Stomach (tissue), 9 donors: ENCODE measurements around the gene TENM4. TPM values are rescaled to one million over a fixed set of nuclear protein-coding genes. Genes with fewer than 3 reads are reported as not detected.

ENCODE experiments used
- DNase-seq, 2 donors: peaks; one replicate each; pipeline versions ENCODE4 v3.0.0 to v3.0.0-alpha.2; 2013 to 2019
- H3K27ac ChIP-seq, 5 donors: fragments of 200-600 bp in 4 of 5; sonication (generic) in 4 of 5; one replicate each; pipeline ENCODE4 v1.5.1; 2013 to 2019; ENCODE audit warnings: mild to moderate bottlenecking in 1 of 5, moderate library complexity in 1 of 5
- H3K27me3 ChIP-seq, 3 donors: fragments of 200-600 bp; sonication (generic); one replicate each; pipeline ENCODE4 v1.5.1; 2017 to 2019; ENCODE audit warnings: mixed run types in 1 of 3
- H3K36me3 ChIP-seq, 4 donors: fragments of 200-600 bp; sonication (generic); 1 replicate in 3 of 4; 2 replicates in 1 of 4; pipeline ENCODE4 v1.5.1; 2016 to 2019
- H3K4me1 ChIP-seq, 4 donors: fragments of 200-600 bp; sonication (generic); one replicate each; pipeline ENCODE4 v1.5.1; 2016 to 2019
- H3K4me3 ChIP-seq, 4 donors: fragments of 200-600 bp; sonication (generic) in 3 of 4; one replicate each; pipeline ENCODE4 v1.5.1; 2016 to 2019; ENCODE audit warnings: mild to moderate bottlenecking in 1 of 4
- H3K9me3 ChIP-seq, 4 donors: fragments of 200-600 bp; sonication (generic); one replicate each; pipeline ENCODE4 v1.5.1; 2016 to 2019
- CTCF ChIP-seq, 7 experiments: fragments of 450-650 bp in 4 of 7; fragments of 200-600 bp in 3 of 7; sonication (generic) in 3 of 7; IDR thresholded peaks; one replicate each; pipeline ENCODE4 v1.5.1; 2016 to 2019; ENCODE audit warnings: antibody characterized with exemption in 7 of 7, control low read depth in 2 of 7, mild to moderate bottlenecking in 1 of 7
- EP300 ChIP-seq: sonication (generic); formaldehyde crosslinking; IDR thresholded peaks from one replicate; pipeline ENCODE4 v1.6.1; 2017; ENCODE audit warnings: antibody characterized with exemption
- POLR2A ChIP-seq, 4 donors: fragments of 450-650 bp; IDR thresholded peaks; one replicate each; pipeline ENCODE4 v1.6.1; 2016; ENCODE audit warnings: antibody characterized with exemption in 4 of 4, control low read depth in 2 of 4, mild to moderate bottlenecking in 1 of 4, moderate library complexity in 1 of 4
- POLR2AphosphoS5 ChIP-seq, 3 donors: sonication (generic); formaldehyde crosslinking; IDR thresholded peaks; one replicate each; pipeline ENCODE4 v1.6.1; 2016; ENCODE audit warnings: antibody characterized with exemption in 3 of 3
- WGBS, 5 donors: extraction: QIAGEN DNeasy Blood & Tissue Kit in 3 of 5; methylation state at CpG; one replicate each; pipeline versions ENCODE4 v1.1.5 to v1.1.7; 2013 to 2018; 5-methylcytosine and 5-hydroxymethylcytosine counted together
- intact Hi-C: fragments of 100-400 bp; cut with DNase I; formaldehyde crosslinking; loops from one replicate; pipeline ENCODE4 v1.15.1; 2023; ENCODE audit warnings: low total_unique reads
- polyA plus RNA-seq, 3 donors: library from polyadenylated mRNA; stranded (reverse); fragments of 200-250 nt; gene quantifications; one replicate each; pipeline ENCODE4 v1.2.3, GENCODE V29; 2013
- total RNA-seq, 5 donors: library from RNA; depleted of rRNA; stranded (reverse); fragments of >200 nt; gene quantifications; one replicate each; pipeline versions ENCODE4 v1.1.0 to v1.2.3, GENCODE V29; 2014 to 2016
- donor health status: healthy with polysubstance abuse.
- donor health status: Bipolar disorder and iron deficiency.
- donor health status: healthy.

TENM4 gene
- total and polyA plus RNA-seq, 8 donors: 0.06 to 13.2 (median 0.87) TPM; not detected in 1

GRCh38 chr11:79152511-79152910, 288.3 kb downstream of the TENM4 start:
- WGBS, 5 donors: 38 to 72% (median 54%) methylated on average over 4 of the region's 4 CpGs
- TF ChIP-seq POLR2A (IDR thresholded peaks at IDR 0.05) (no peak), POLR2AphosphoS5 (IDR thresholded peaks at IDR 0.05) (no peak), EP300 (no peak), CTCF (IDR thresholded peaks at IDR 0.05) (no peak)

GRCh38 chr11:79151396-79151795, 289.4 kb downstream of the TENM4 start:
- H3K27me3 ChIP-seq: no peaks in the 10 kb centered on the region
- H3K36me3 ChIP-seq: no peaks in the 10 kb centered on the region
- intact Hi-C loops: no loop called here
- no peak overlapping the region for H3K27ac ChIP-seq
- DNase-seq: no peak
- H3K4me1 ChIP-seq: no peaks in the 10 kb centered on the region
- TF ChIP-seq EP300 (no peak), CTCF (IDR thresholded peaks at IDR 0.05) (no peak), POLR2A (IDR thresholded peaks at IDR 0.05) (no peak), POLR2AphosphoS5 (IDR thresholded peaks at IDR 0.05) (no peak)
- no peak overlapping the region for H3K4me3 ChIP-seq
- WGBS, 5 donors: 91 to 99% (median 95%) methylated on average over 3 of the region's 3 CpGs
- H3K9me3 ChIP-seq: no peaks in the 10 kb centered on the region

More at GRCh38 chr11:79152511-79152910, 288.3 kb downstream of the TENM4 start:
- intact Hi-C loops: no loop called here
- no peaks in the 10 kb centered on the region for H3K9me3 ChIP-seq
- H3K4me3 ChIP-seq: no peak overlapping the region
- H3K27ac ChIP-seq: no peak overlapping the region
- no peaks in the 10 kb centered on the region for H3K27me3 ChIP-seq
- H3K4me1 ChIP-seq: no peaks in the 10 kb centered on the region
- no peak for DNase-seq
- no peaks in the 10 kb centered on the region for H3K36me3 ChIP-seq

GRCh38 chr11:79150966-79151365, 289.9 kb downstream of the TENM4 start:
- TF ChIP-seq POLR2AphosphoS5 (IDR thresholded peaks at IDR 0.05) (no peak), POLR2A (IDR thresholded peaks at IDR 0.05) (no peak), CTCF (IDR thresholded peaks at IDR 0.05) (no peak), EP300 (no peak)
- peak in 1 of 2 donors; percentile 16 for DNase-seq
- no peak overlapping the region for H3K27ac ChIP-seq
- H3K27me3 ChIP-seq: no peaks in the 10 kb centered on the region
- no peak overlapping the region for H3K4me3 ChIP-seq
- intact Hi-C loops: no loop called here
- 39 to 53% (median 49%) methylated on average over 3 of the region's 3 CpGs for WGBS, 5 donors
- no peaks in the 10 kb centered on the region for H3K9me3 ChIP-seq
- H3K4me1 ChIP-seq: no peaks in the 10 kb centered on the region
- no peaks in the 10 kb centered on the region for H3K36me3 ChIP-seq

DNA sequence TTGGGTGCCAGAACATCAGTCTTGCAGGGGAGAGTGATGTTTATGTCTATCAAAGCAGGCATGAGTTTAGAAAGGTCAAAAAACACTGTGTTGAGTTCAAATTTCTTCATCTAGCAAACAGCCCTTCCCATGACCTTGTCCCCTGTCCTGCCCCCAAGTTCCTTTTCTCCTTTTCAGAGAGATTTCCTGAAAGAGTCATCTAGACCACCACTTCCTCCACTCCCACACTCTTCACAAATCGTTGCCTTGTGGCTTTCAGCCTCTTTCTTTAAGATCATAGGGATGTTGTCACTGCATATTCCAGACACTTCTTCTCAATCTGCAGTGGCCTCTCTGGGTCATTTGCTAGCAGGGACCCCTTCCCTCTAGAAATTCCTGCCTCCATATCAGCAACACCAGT, 290.5 kb downstream of the TENM4 start:
- no peaks in the 10 kb centered on the region for H3K4me1 ChIP-seq
- no peaks in the 10 kb centered on the region for H3K27me3 ChIP-seq
- no peaks in the 10 kb centered on the region for H3K9me3 ChIP-seq
- no peak overlapping the region for H3K27ac ChIP-seq
- TF ChIP-seq POLR2A (IDR thresholded peaks at IDR 0.05): no peak
- TF ChIP-seq POLR2AphosphoS5 (IDR thresholded peaks at IDR 0.05): no peak
- no peak for TF ChIP-seq CTCF (IDR thresholded peaks at IDR 0.05)
- no peak for TF ChIP-seq EP300
- no peak overlapping the region for H3K4me3 ChIP-seq
- WGBS, 5 donors: 33 to 56% (median 48%) methylated on average over 1 of the region's 1 CpG
- no peak for DNase-seq
- intact Hi-C loops: no loop called here
- no peaks in the 10 kb centered on the region for H3K36me3 ChIP-seq
